ENCODE data around the gene SKI. TPM values are rescaled to one million over a fixed set of nuclear protein-coding genes. Genes with fewer than 3 reads are reported as not detected.
A peak's percentile ranks its signal among the peaks of the same experiment; 100 is the strongest.

The SKI gene
- total RNA-seq, 2 donors from 2014 or later = 46.2 to 114 TPM

DNA sequence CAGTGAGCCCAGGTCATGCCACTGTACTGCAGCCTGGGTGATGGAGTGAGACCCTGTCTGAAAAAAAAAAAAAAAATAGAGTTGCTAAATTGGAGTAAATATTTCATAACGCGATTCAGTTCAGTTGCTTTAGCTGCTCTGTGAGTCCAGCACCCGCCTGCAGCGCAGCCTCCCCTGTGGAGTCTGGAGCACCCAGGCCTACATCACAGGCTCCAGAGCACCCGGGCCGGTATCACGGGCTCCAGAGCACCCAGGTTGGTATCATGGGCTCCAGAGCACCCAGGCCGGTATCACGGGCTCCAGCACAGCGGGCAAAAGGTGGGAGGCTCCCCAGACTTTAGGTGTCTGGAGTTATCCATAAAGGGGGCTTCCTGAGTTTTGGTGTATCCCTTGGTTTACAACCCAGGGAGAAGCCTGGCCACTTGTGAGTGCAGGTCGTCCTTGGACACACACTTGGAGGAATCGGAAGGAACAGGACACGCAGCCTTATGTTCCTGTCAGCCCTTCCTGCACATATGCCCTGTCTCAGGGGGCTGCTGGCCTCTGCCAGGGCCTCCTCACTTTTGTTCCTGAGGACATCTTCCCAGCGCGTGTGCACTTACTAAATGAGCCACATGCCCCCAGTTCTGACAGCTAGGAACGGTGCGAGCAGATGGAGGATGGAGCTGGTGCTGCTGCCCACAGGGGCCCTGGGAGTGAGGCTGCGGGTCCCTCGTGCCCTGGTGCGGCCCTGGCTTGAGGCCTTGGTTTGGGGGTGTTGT lies 25.1 kb downstream of the SKI start:
- WGBS = 81% methylated on average over 20 of the region's 20 CpGs
- Histone ChIP-seq H3K4me1 (replicated peaks) (peaks cover 56% of the 10 kb centered on the region), H3K27ac (no peak overlapping the region), H3K4me3 (no peak overlapping the region), H3K9me3 (no peaks in the 10 kb centered on the region), H3K36me3 (no peaks in the 10 kb centered on the region), H3K27me3 (replicated peaks; ENCODE audit: insufficient read depth) (no peaks in the 10 kb centered on the region)
- TF ChIP-seq, protein P1, sequence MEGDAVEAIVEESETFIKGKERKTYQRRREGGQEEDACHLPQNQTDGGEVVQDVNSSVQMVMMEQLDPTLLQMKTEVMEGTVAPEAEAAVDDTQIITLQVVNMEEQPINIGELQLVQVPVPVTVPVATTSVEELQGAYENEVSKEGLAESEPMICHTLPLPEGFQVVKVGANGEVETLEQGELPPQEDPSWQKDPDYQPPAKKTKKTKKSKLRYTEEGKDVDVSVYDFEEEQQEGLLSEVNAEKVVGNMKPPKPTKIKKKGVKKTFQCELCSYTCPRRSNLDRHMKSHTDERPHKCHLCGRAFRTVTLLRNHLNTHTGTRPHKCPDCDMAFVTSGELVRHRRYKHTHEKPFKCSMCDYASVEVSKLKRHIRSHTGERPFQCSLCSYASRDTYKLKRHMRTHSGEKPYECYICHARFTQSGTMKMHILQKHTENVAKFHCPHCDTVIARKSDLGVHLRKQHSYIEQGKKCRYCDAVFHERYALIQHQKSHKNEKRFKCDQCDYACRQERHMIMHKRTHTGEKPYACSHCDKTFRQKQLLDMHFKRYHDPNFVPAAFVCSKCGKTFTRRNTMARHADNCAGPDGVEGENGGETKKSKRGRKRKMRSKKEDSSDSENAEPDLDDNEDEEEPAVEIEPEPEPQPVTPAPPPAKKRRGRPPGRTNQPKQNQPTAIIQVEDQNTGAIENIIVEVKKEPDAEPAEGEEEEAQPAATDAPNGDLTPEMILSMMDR (IDR thresholded peaks at IDR 0.05) = no peak
- TF ChIP-seq POLR2A (IDR thresholded peaks at IDR 0.05) (no peak), POLR2AphosphoS5 (IDR thresholded peaks at IDR 0.05) (no peak)
- no peak for DNase-seq (ENCODE audit: low spot score)
- intact Hi-C loops (cut with DNase I) = no loop called here

DNA sequence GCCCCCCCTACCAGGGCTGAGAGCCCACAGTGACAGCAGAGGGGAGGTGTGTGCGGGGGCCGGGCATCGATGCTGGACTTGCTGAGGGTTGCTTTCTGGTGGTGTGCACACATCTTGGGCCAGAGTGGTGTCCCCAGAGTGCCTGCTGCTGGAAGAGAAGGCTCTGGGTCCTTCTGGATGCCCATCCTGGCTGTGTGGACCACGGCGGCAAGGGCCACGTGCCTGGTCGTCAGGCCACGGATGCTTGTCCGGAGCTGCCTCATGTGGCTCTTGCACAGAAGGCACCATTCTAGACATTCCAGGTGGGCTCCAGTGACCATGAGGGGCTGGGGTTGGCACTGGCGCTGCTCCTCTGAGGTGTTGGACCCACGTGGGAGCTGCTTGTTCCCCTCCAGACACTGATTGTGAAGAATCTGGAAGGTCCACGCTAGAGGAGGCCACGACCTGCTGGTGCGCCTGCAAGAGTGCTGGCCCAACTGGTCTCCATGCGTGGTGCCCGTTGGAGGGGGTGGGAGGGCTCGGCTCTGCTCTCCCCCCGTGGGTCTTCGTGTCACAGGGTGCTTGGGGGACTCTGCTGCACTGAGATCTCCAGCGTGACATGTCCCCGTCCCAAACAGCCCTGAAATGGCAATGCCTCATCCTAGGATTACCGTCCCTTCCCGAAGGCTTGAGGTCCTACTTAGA lies 25.8 kb downstream of the SKI start:
- Histone ChIP-seq H3K27me3 (replicated peaks; ENCODE audit: insufficient read depth) (no peaks in the 10 kb centered on the region), H3K4me3 (no peak overlapping the region), H3K27ac (no peak overlapping the region), H3K9me3 (no peaks in the 10 kb centered on the region), H3K36me3 (no peaks in the 10 kb centered on the region), H3K4me1 (replicated peaks) (peaks cover 54% of the 10 kb centered on the region)
- intact Hi-C loops (cut with DNase I) = no loop called here
- DNase-seq (ENCODE audit: low spot score) = no peak
- 92% methylated on average over 19 of the region's 23 CpGs for WGBS
- TF ChIP-seq POLR2AphosphoS5 (IDR thresholded peaks at IDR 0.05) (no peak), POLR2A (IDR thresholded peaks at IDR 0.05) (no peak)
- TF ChIP-seq, protein P1 (IDR thresholded peaks at IDR 0.05) = no peak

DNA sequence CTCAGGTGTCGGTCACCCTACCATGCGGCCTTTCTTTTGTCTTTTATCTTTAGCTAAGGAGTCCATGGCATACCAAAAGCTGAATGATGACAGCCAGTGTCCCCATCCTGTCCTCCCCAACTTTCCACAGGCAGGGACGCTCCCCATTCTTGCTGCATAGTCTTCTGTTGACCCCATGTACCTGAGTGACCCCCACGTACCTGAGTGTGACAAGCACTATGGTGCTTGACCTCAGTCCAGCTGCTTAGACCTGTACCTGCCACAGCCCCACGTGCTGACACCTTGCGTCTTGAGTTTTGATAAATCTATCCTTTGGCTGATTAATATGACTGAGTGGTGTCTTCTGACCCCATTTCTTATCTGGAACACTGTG lies 26.9 kb downstream of the SKI start:
- Histone ChIP-seq H3K27me3 (replicated peaks; ENCODE audit: insufficient read depth) (no peaks in the 10 kb centered on the region), H3K4me3 (no peak overlapping the region), H3K9me3 (no peaks in the 10 kb centered on the region), H3K4me1 (replicated peaks) (peaks cover 46% of the 10 kb centered on the region), H3K27ac (peak overlapping the region in 1 of 2 donors; percentile 2), H3K36me3 (no peaks in the 10 kb centered on the region)
- DNase-seq (ENCODE audit: low spot score) = no peak
- TF ChIP-seq POLR2AphosphoS5 (IDR thresholded peaks at IDR 0.05) (no peak), POLR2A (IDR thresholded peaks at IDR 0.05) (no peak)
- TF ChIP-seq, protein P1 (IDR thresholded peaks at IDR 0.05) = no peak
- intact Hi-C loops (cut with DNase I) = no loop called here
- WGBS = 95% methylated on average over 6 of the region's 6 CpGs

DNA sequence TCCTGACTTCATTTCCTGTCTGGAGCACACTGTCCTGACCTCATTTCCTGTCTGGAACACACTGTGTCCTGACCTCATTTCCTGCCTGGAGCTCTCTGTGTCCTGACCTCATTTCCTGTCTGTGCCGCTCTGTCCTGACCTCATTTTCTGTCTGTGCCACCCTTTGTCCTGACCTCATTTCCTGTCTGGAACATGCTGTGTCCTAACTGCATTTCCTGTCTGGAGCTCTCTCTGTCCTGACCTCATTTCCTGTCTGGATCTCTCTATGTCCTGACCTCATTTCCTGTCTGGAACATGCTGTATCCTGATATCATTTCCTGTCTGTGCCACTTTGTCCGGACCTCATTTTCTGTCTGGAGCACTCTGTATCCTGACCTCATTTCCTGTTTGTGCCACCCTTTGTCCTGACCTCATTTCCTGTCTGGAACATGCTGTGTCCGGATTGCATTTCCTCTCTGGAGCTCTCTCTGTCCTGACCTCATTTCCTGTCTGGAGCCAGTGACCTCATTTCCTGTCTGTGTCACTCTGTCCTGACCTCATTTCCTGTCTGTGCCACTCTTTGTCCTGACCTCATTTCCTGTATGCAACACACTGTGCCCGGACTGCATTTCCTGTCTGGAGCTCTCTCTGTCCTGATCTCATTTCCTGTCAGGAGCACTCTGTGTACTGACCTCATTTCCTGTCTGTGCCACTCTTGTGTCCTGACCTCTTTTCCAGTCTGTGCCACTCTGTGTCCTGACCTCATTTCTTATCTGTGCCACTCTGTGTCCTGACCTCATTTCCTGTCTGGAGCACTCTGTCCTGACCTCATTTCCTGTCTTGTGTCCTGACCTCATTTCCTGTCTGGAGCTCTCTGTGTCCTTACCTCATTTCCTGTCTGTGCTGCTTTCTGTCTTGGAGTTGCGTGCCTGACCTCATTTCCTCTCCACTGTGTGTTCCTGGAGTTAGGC lies 27.6 kb downstream of the SKI start:
- H3K4me1 ChIP-seq (replicated peaks) = peaks cover 39% of the 10 kb centered on the region
- no peak for DNase-seq (ENCODE audit: low spot score)
- WGBS = 74% methylated on average over 5 of the region's 5 CpGs

More for the DNA sequence above, 27.6 kb downstream of the SKI start:
- Histone ChIP-seq H3K36me3 (no peaks in the 10 kb centered on the region), H3K27ac (peak overlapping the region in 1 of 2 donors; percentile 2), H3K4me3 (no peak overlapping the region), H3K9me3 (no peaks in the 10 kb centered on the region), H3K27me3 (replicated peaks; ENCODE audit: insufficient read depth) (no peaks in the 10 kb centered on the region)
- intact Hi-C loops (cut with DNase I) = no loop called here
- TF ChIP-seq POLR2A (IDR thresholded peaks at IDR 0.05) (no peak), POLR2AphosphoS5 (IDR thresholded peaks at IDR 0.05) (no peak)
- TF ChIP-seq, protein P1 (IDR thresholded peaks at IDR 0.05) = no peak

Measured in prostate gland (tissue), 2 donors.